HG02610 (cell line): ENCODE measurements around the gene RFXAP.
"Not testable (repeated sequence)": the region's sequence is repeated elsewhere in the genome, so short reads cannot be mapped to it uniquely, and the experiment has no call there.

ENCODE experiments used
- ATAC-seq: cut with Tn5 transposase; IDR thresholded peaks from one replicate; pipeline ENCODE4 v1.9.1; 2021; ENCODE audit warnings: mild to moderate bottlenecking, moderate library complexity; ENCODE audit not compliant: unreplicated experiment

The RFXAP gene

GRCh38 chr13:36818804-36819738, at the start of gene RFXAP:
TSS of gene RFXAP (plus strand) at chr13:36819222. CDS start at chr13:36819358, 136 bp downstream.
- peak; percentile 93 for ATAC-seq

GRCh38 chr13:36769545-36769944, 49.5 kb upstream of the RFXAP start:
- no peak for ATAC-seq

- no peak for ATAC-seq
Observed at GRCh38 chr13:36770741-36771140, 48.3 kb upstream of the RFXAP start.

GRCh38 chr13:36772853-36773252, 46.2 kb upstream of the RFXAP start:
- ATAC-seq: no peak

GRCh38 chr13:36774931-36775330, 44.1 kb upstream of the RFXAP start:
- ATAC-seq: no peak

GRCh38 chr13:36776175-36776574, 42.8 kb upstream of the RFXAP start:
- no peak for ATAC-seq

- peak; percentile 92 for ATAC-seq
Observed at GRCh38 chr13:36778083-36778671, 40.8 kb upstream of the RFXAP start.

GRCh38 chr13:36783890-36784289, 35.1 kb upstream of the RFXAP start:
- ATAC-seq: no peak

GRCh38 chr13:36786175-36786574, 32.8 kb upstream of the RFXAP start:
- not testable (repeated sequence) for ATAC-seq

GRCh38 chr13:36787181-36787580, 31.8 kb upstream of the RFXAP start:
- no peak for ATAC-seq

- no peak for ATAC-seq
Observed at GRCh38 chr13:36788276-36788675, 30.7 kb upstream of the RFXAP start.

GRCh38 chr13:36789061-36789460, 30.0 kb upstream of the RFXAP start:
- no peak for ATAC-seq

- no peak for ATAC-seq
Observed at GRCh38 chr13:36789730-36790129, 29.3 kb upstream of the RFXAP start.

- ATAC-seq: no peak
Observed at GRCh38 chr13:36794706-36795105, 24.3 kb upstream of the RFXAP start.

- no peak for ATAC-seq
Observed at GRCh38 chr13:36795463-36795862, 23.6 kb upstream of the RFXAP start.

GRCh38 chr13:36796052-36796451, 23.0 kb upstream of the RFXAP start:
- no peak for ATAC-seq

- ATAC-seq: no peak
Observed at GRCh38 chr13:36801035-36801434, 18.0 kb upstream of the RFXAP start.

GRCh38 chr13:36804588-36804987, 14.4 kb upstream of the RFXAP start:
- ATAC-seq: no peak

GRCh38 chr13:36806102-36806501, 12.9 kb upstream of the RFXAP start:
- ATAC-seq: no peak

GRCh38 chr13:36807616-36808015, 11.4 kb upstream of the RFXAP start:
- ATAC-seq: no peak

- no peak for ATAC-seq
Observed at GRCh38 chr13:36813225-36813624, 5.8 kb upstream of the RFXAP start.

GRCh38 chr13:36814465-36814864, 4.6 kb upstream of the RFXAP start:
- ATAC-seq: no peak
